Smooth muscle cell (in vitro differentiated cells): ENCODE results near the gene STUB1. TPM values are rescaled to one million over a fixed set of nuclear protein-coding genes. Genes with fewer than 3 reads are reported as not detected.

ENCODE experiments used
- DNase-seq: peaks from one replicate; lab custom pipeline; 2025; ENCODE audit not compliant: unreplicated experiment; lab: John Stamatoyannopoulos, UW
- H2AFZ ChIP-seq: fragments of 200-600 bp; sonication (generic); 2 replicates; pipeline ENCODE4 v1.6.0; 2016; ENCODE audit warnings: antibody characterized with exemption, low read depth, mild to moderate bottlenecking
- H3F3A ChIP-seq: fragments of 200-600 bp; sonication (generic); 2 replicates; pipeline ENCODE4 v1.6.0; 2017; ENCODE audit warnings: antibody characterized with exemption, low read depth
- H3K27ac ChIP-seq: fragments of 200-600 bp; sonication (generic); 2 replicates; pipeline ENCODE4 v1.5.1; 2016; ENCODE audit warnings: low read depth, mild to moderate bottlenecking
- H3K27me3 ChIP-seq: fragments of 200-600 bp; sonication (generic); 2 replicates; pipeline ENCODE4 v1.6.1; 2016; ENCODE audit warnings: low read depth, mild to moderate bottlenecking
- H3K36me3 ChIP-seq: fragments of 200-600 bp; sonication (generic); 2 replicates; pipeline ENCODE4 v1.5.1; 2016; ENCODE audit warnings: low read depth
- H3K4me1 ChIP-seq: fragments of 200-600 bp; sonication (generic); 2 replicates; pipeline ENCODE4 v1.5.1; 2016; ENCODE audit warnings: low read depth
- H3K4me2 ChIP-seq: fragments of 200-600 bp; sonication (generic); 2 replicates; pipeline ENCODE4 v1.6.0; 2016; ENCODE audit warnings: mild to moderate bottlenecking
- H3K4me3 ChIP-seq: fragments of 200-600 bp; sonication (generic); 2 replicates; pipeline ENCODE4 v1.5.1; 2016; ENCODE audit warnings: mild to moderate bottlenecking
- H3K79me2 ChIP-seq: fragments of 200-600 bp; sonication (generic); 2 replicates; pipeline ENCODE4 v1.6.0; 2016; ENCODE audit warnings: low read depth, mild to moderate bottlenecking
- H3K9ac ChIP-seq: fragments of 200-600 bp; sonication (generic); 2 replicates; pipeline ENCODE4 v1.6.0; 2016; ENCODE audit warnings: low read depth
- H3K9me3 ChIP-seq: fragments of 200-600 bp; sonication (generic); replicated peaks from 2 replicates; pipeline ENCODE4 v1.5.1; 2016; ENCODE audit warnings: low read depth
- H4K20me1 ChIP-seq: fragments of 200-600 bp; sonication (generic); 2 replicates; pipeline ENCODE4 v1.6.0; 2016; ENCODE audit warnings: low read depth
- CTCF ChIP-seq: fragments of 200-600 bp; sonication (generic); IDR thresholded peaks from 2 replicates; pipeline ENCODE4 v1.5.1; 2017; ENCODE audit warnings: borderline replicate concordance, mild to moderate bottlenecking, antibody characterized with exemption; ENCODE audit not compliant: insufficient read depth, poor library complexity, severe bottlenecking
- WGBS: methylation state at CpG from one replicate; pipeline ENCODE4 v1.1.7; 2016; ENCODE audit warnings: low lambda C conversion rate; 5-methylcytosine and 5-hydroxymethylcytosine counted together
- polyA plus RNA-seq: library from polyadenylated mRNA; unstranded; fragments of >200 nt; fragmentation: Nextera tagmentation; extraction: Ambion mirVana; gene quantifications from 2 replicates; pipeline ENCODE4 v1.2.1, GENCODE V29; 2016
- total RNA-seq: library from RNA; depleted of rRNA; stranded (reverse); fragments of >200 nt; gene quantifications from 2 replicates; pipeline ENCODE4 v1.2.3, GENCODE V29; 2014

The STUB1 gene
- total and polyA plus RNA-seq, 2 experiments from 2014 or later, result 99.0 to 196 TPM

GRCh38 chr16:703406-703805 is 23.2 kb downstream of the STUB1 start:
- no peaks in the 10 kb centered on the region for H3K9me3 ChIP-seq
- no peaks in the 10 kb centered on the region for H3K4me1 ChIP-seq
- peaks cover 7% of the 10 kb centered on the region for H4K20me1 ChIP-seq
- no peak for TF ChIP-seq CTCF
- H3K79me2 ChIP-seq, result no peaks in the 10 kb centered on the region
- H3K36me3 ChIP-seq, result no peaks in the 10 kb centered on the region
- no peak for DNase-seq
- H3K4me2 ChIP-seq, result no peak overlapping the region
- H3K27ac ChIP-seq, result no peak overlapping the region
- H2AFZ ChIP-seq, result no peak overlapping the region
- H3K27me3 ChIP-seq, result peaks cover 92% of the 10 kb centered on the region
- 90% methylated on average over 12 of the region's 12 CpGs for WGBS
- no peaks in the 10 kb centered on the region for H3F3A ChIP-seq
- no peak overlapping the region for H3K9ac ChIP-seq
- H3K4me3 ChIP-seq, result no peak overlapping the region

GRCh38 chr16:704047-704446 is 23.8 kb downstream of the STUB1 start:
- Histone ChIP-seq H4K20me1 (peaks cover 7% of the 10 kb centered on the region), H3K79me2 (no peaks in the 10 kb centered on the region), H3K27ac (no peak overlapping the region), H3F3A (no peaks in the 10 kb centered on the region), H3K4me1 (no peaks in the 10 kb centered on the region), H3K36me3 (no peaks in the 10 kb centered on the region), H3K4me2 (no peak overlapping the region), H3K4me3 (no peak overlapping the region), H3K9me3 (no peaks in the 10 kb centered on the region), H2AFZ (no peak overlapping the region), H3K27me3 (peaks cover 93% of the 10 kb centered on the region), H3K9ac (no peak overlapping the region)
- WGBS, result 83% methylated on average over 7 of the region's 7 CpGs
- TF ChIP-seq CTCF, result no peak
- no peak for DNase-seq

- Histone ChIP-seq H3K4me2 (no peak overlapping the region), H3K4me1 (peaks cover 2% of the 10 kb centered on the region), H3K9me3 (no peaks in the 10 kb centered on the region), H2AFZ (no peak overlapping the region), H3K4me3 (no peak overlapping the region), H3K36me3 (no peaks in the 10 kb centered on the region), H3K27me3 (peaks cover 87% of the 10 kb centered on the region), H4K20me1 (peaks cover 7% of the 10 kb centered on the region), H3K27ac (no peak overlapping the region), H3K79me2 (no peaks in the 10 kb centered on the region), H3K9ac (no peak overlapping the region), H3F3A (no peaks in the 10 kb centered on the region)
- TF ChIP-seq CTCF, result no peak
- 35% methylated on average over 28 of the region's 50 CpGs for WGBS
- no peak for DNase-seq
These were observed 24.6 kb downstream of the STUB1 start for GRCh38 chr16:704552-705380.
